H9 (cell line): ENCODE measurements around the gene FCRL2. TPM values are rescaled to one million over a fixed set of nuclear protein-coding genes. Genes with fewer than 3 reads are reported as not detected.

Experiments
- DNase-seq: peaks from one replicate; pipeline ENCODE4 v3.0.0-alpha.2; 2017
- H2AFZ ChIP-seq: one replicate; pipeline ENCODE4 v1.6.1; 2013; ENCODE audit warnings: mild to moderate bottlenecking, low read length, control low read depth, moderate library complexity
- H2AK5ac ChIP-seq: 2 replicates; pipeline ENCODE4 v1.6.1; 2013; ENCODE audit warnings: low read length, control low read depth, mixed read lengths; ENCODE audit not compliant: insufficient read length
- H2BK120ac ChIP-seq: one replicate; pipeline ENCODE4 v1.6.1; 2013; ENCODE audit warnings: low read depth, mild to moderate bottlenecking, low read length, control low read depth, inconsistent platforms; ENCODE audit not compliant: poor library complexity, severe bottlenecking
- H2BK12ac ChIP-seq: 2 replicates; pipeline ENCODE4 v1.6.1; 2013; ENCODE audit warnings: low read length, control low read depth, mixed read lengths, low read depth; ENCODE audit not compliant: insufficient read length
- H2BK15ac ChIP-seq: 2 replicates; pipeline ENCODE4 v1.6.1; 2013; ENCODE audit warnings: low read depth, low read length, control low read depth
- H2BK20ac ChIP-seq: one replicate; pipeline ENCODE4 v1.6.1; 2013; ENCODE audit warnings: low read depth, mild to moderate bottlenecking, low read length, control low read depth, inconsistent platforms; ENCODE audit not compliant: poor library complexity, severe bottlenecking
- H2BK5ac ChIP-seq: 2 replicates; pipeline ENCODE4 v1.6.1; 2013; ENCODE audit warnings: low read length, control low read depth, mixed read lengths; ENCODE audit not compliant: insufficient read length
- H3K14ac ChIP-seq: 2 replicates; pipeline ENCODE4 v1.6.1; 2013; ENCODE audit warnings: low read length, control low read depth; ENCODE audit not compliant: insufficient read depth
- H3K18ac ChIP-seq: 2 replicates; pipeline ENCODE4 v1.6.1; 2013; ENCODE audit warnings: low read depth, mild to moderate bottlenecking, mixed read lengths, low read length, control low read depth; ENCODE audit not compliant: insufficient read length
- H3K23ac ChIP-seq: 2 replicates; pipeline ENCODE4 v1.6.1; 2013; ENCODE audit warnings: low read length, control low read depth, mixed read lengths, low read depth; ENCODE audit not compliant: insufficient read length
- H3K23me2 ChIP-seq: 2 replicates; pipeline ENCODE4 v1.6.1; 2013; ENCODE audit warnings: low read depth, mild to moderate bottlenecking, mixed read lengths, low read length, control low read depth; ENCODE audit not compliant: insufficient read length, poor library complexity, severe bottlenecking
- H3K27ac ChIP-seq: 2 replicates; pipeline ENCODE4 v1.5.1; 2013; ENCODE audit warnings: low read length, control low read depth, mixed read lengths, low read depth; ENCODE audit not compliant: insufficient read length
- H3K27me3 ChIP-seq: 2 replicates; pipeline ENCODE4 v1.6.1; 2013; ENCODE audit warnings: low read length, control low read depth, inconsistent platforms; ENCODE audit not compliant: insufficient read depth
- H3K4ac ChIP-seq: 2 replicates; pipeline ENCODE4 v1.6.1; 2013; ENCODE audit warnings: low read depth, mild to moderate bottlenecking, control low read depth, inconsistent platforms, low read length, moderate library complexity
- H3K4me1 ChIP-seq: 2 replicates; pipeline ENCODE4 v1.6.1; 2013; ENCODE audit warnings: low read length, control low read depth, inconsistent platforms; ENCODE audit not compliant: insufficient read depth
- H3K4me2 ChIP-seq: 2 replicates; pipeline ENCODE4 v1.6.1; 2013; ENCODE audit warnings: low read length, control low read depth, mixed read lengths; ENCODE audit not compliant: insufficient read length, insufficient read depth
- H3K56ac ChIP-seq: 2 replicates; pipeline ENCODE4 v1.6.1; 2013; ENCODE audit warnings: low read depth, mild to moderate bottlenecking, mixed read lengths, low read length, control low read depth; ENCODE audit not compliant: insufficient read length
- H3K79me1 ChIP-seq: 2 replicates; pipeline ENCODE4 v1.6.1; 2013; ENCODE audit warnings: low read depth, mild to moderate bottlenecking, moderate library complexity, low read length, control low read depth, inconsistent platforms; ENCODE audit not compliant: insufficient read depth, poor library complexity, severe bottlenecking
- H3K79me2 ChIP-seq: 2 replicates; pipeline ENCODE4 v1.6.1; 2013; ENCODE audit warnings: low read length, control low read depth, inconsistent platforms; ENCODE audit not compliant: insufficient read depth
- H3K9ac ChIP-seq: 2 replicates; pipeline ENCODE4 v1.6.1; 2013; ENCODE audit warnings: low read length, control low read depth, mixed read lengths; ENCODE audit not compliant: insufficient read length; ENCODE audit errors: extremely low read depth
- H3K9me3 ChIP-seq: one replicate; pipeline ENCODE4 v1.6.1; 2013; ENCODE audit warnings: low read depth, low read length, inconsistent platforms; ENCODE audit not compliant: control insufficient read depth
- H3T11ph ChIP-seq: one replicate; pipeline ENCODE4 v1.6.1; 2013; ENCODE audit warnings: mild to moderate bottlenecking, low read length, control low read depth, inconsistent platforms
- H4K20me1 ChIP-seq: one replicate; pipeline ENCODE4 v1.6.1; 2013; ENCODE audit not compliant: control insufficient read depth, insufficient read length, insufficient read depth
- H4K5ac ChIP-seq: 2 replicates; pipeline ENCODE4 v1.6.1; 2013; ENCODE audit warnings: low read depth, mild to moderate bottlenecking, mixed read lengths, low read length, control low read depth; ENCODE audit not compliant: insufficient read length
- H4K8ac ChIP-seq: replicated peaks from 2 replicates; pipeline ENCODE4 v1.6.1; 2013; ENCODE audit warnings: low read length, control low read depth, mixed read lengths, low read depth; ENCODE audit not compliant: insufficient read length
- H4K91ac ChIP-seq: 2 replicates; pipeline ENCODE4 v1.6.1; 2013; ENCODE audit warnings: low read depth, mild to moderate bottlenecking, moderate library complexity, mixed read lengths, low read length, control low read depth; ENCODE audit not compliant: insufficient read length
- H3K27ac Mint-ChIP-seq, 3 experiments: 2 replicates in 2 of 3; 3 replicates in 1 of 3; pipeline ENCODE4 v1.8.0; 2020 to 2021; ENCODE audit warnings: mixed read lengths in 3 of 3, mild to moderate bottlenecking in 1 of 3, moderate library complexity in 1 of 3
- H3K27me3 Mint-ChIP-seq: 2 replicates; pipeline ENCODE4 v1.8.0; 2021; ENCODE audit warnings: low read depth, mild to moderate bottlenecking, moderate library complexity, mixed read lengths
- H3K36me3 Mint-ChIP-seq, 3 experiments: 2 replicates in 2 of 3; 3 replicates in 1 of 3; pipeline ENCODE4 v1.8.0; 2020 to 2021; ENCODE audit warnings: low read depth in 3 of 3, mixed read lengths in 3 of 3; ENCODE audit not compliant: insufficient read depth in 1 of 3
- H3K4me1 Mint-ChIP-seq, 2 experiments: 2 replicates each; pipeline ENCODE4 v1.8.0; 2020; ENCODE audit warnings: mixed read lengths in 2 of 2
- H3K4me3 Mint-ChIP-seq, 2 experiments: 2 replicates in 1 of 2; 3 replicates in 1 of 2; pipeline ENCODE4 v1.8.0; 2020 to 2021; ENCODE audit warnings: mild to moderate bottlenecking in 2 of 2, mixed read lengths in 2 of 2, moderate library complexity in 1 of 2
- H3K9me3 Mint-ChIP-seq, 2 experiments: 2 replicates in 1 of 2; 3 replicates in 1 of 2; pipeline ENCODE4 v1.8.0; 2020; ENCODE audit warnings: mild to moderate bottlenecking in 2 of 2, mixed read lengths in 2 of 2, moderate library complexity in 1 of 2
- WGBS: extraction: QIAGEN DNeasy Blood & Tissue Kit; methylation state at CpG from one replicate; pipeline ENCODE4 v1.1.7; 2013; ENCODE audit warnings: missing lambda C conversion rate, low lambda C conversion rate, mixed read lengths; ENCODE audit not compliant: insufficient read length; ENCODE audit errors: extremely low coverage; 5-methylcytosine and 5-hydroxymethylcytosine counted together
- total RNA-seq: library from RNA; stranded (reverse); gene quantifications from 2 replicates; pipeline ENCODE4 v1.2.1, GENCODE V29; 2021
- TF ChIP-seq, protein P1 (sequence below): fragments of 200-600 bp; sonication (generic); conservative IDR thresholded peaks from 3 replicates; pipeline ENCODE4 v1.8.0; 2021; ENCODE audit warnings: antibody characterized with exemption, mild to moderate bottlenecking

The FCRL2 gene
- total RNA-seq, 1 experiment from 2014 or later = not detected

DNA sequence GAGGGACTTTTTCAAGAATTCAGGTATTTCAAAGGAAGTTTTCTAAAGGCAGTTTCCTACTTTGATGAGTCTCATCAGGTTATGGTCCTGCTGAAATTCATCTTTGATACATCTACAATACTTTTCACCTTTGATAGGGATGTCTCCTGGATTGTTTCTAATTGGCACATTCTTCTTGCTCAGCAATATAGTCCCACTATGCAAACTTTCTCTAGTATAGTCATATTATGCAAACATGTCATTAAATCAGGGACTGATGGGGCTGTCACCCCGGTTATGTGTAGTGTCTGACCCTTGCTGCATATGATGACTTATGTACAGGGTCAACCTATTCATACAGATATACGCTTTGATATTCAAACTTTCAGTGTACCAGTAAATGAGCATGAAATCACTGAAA is 43.4 kb upstream of the FCRL2 start:
- no peaks in the 10 kb centered on the region for H3K36me3 Mint-ChIP-seq
- no peak overlapping the region for H3K23ac ChIP-seq
- H3K4me1 Mint-ChIP-seq = no peaks in the 10 kb centered on the region

More for the DNA sequence above, 43.4 kb upstream of the FCRL2 start:
- DNase-seq = no peak
- Histone ChIP-seq H3K27me3 (no peaks in the 10 kb centered on the region), H2BK15ac (no peak overlapping the region), H2AK5ac (no peak overlapping the region), H4K91ac (no peak overlapping the region), H3K14ac (no peak overlapping the region), H3K79me1 (no peaks in the 10 kb centered on the region), H2BK20ac (no peak overlapping the region), H4K20me1 (no peaks in the 10 kb centered on the region), H2BK5ac (no peak overlapping the region), H4K8ac (no peak overlapping the region), H3K23me2 (no peaks in the 10 kb centered on the region), H3K27ac (no peak overlapping the region), H3K4me1 (no peaks in the 10 kb centered on the region), H2BK12ac (no peak overlapping the region), H3K9ac (no peak overlapping the region), H4K5ac (no peak overlapping the region), H3K4ac (no peak overlapping the region), H3K4me2 (no peak overlapping the region), H3K18ac (no peak overlapping the region), H2AFZ (no peak overlapping the region), H3K79me2 (no peaks in the 10 kb centered on the region), H2BK120ac (no peak overlapping the region), H3K56ac (no peak overlapping the region), H3T11ph (no peak overlapping the region), H3K9me3 (no peaks in the 10 kb centered on the region)
- Mint-ChIP-seq H3K4me3 (no peak overlapping the region), H3K9me3 (no peaks in the 10 kb centered on the region; a peak in 2 of 5 replicates), H3K27ac (no peak overlapping the region), H3K27me3 (no peaks in the 10 kb centered on the region; the same call in none of the 2 replicates)
- TF ChIP-seq, protein P1, sequence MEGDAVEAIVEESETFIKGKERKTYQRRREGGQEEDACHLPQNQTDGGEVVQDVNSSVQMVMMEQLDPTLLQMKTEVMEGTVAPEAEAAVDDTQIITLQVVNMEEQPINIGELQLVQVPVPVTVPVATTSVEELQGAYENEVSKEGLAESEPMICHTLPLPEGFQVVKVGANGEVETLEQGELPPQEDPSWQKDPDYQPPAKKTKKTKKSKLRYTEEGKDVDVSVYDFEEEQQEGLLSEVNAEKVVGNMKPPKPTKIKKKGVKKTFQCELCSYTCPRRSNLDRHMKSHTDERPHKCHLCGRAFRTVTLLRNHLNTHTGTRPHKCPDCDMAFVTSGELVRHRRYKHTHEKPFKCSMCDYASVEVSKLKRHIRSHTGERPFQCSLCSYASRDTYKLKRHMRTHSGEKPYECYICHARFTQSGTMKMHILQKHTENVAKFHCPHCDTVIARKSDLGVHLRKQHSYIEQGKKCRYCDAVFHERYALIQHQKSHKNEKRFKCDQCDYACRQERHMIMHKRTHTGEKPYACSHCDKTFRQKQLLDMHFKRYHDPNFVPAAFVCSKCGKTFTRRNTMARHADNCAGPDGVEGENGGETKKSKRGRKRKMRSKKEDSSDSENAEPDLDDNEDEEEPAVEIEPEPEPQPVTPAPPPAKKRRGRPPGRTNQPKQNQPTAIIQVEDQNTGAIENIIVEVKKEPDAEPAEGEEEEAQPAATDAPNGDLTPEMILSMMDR = no peak
- no CpG with 5 or more reads among the region's 2 CpGs for WGBS
